HG03196 (cell line): ENCODE data around the gene SDK1.
A peak's percentile ranks its signal among the peaks of the same experiment; 100 is the strongest.
"Not testable (repeated sequence)": the region's sequence is repeated elsewhere in the genome, so short reads cannot be mapped to it uniquely, and the experiment has no call there.

Experiments
- ATAC-seq: cut with Tn5 transposase; IDR thresholded peaks from one replicate; pipeline ENCODE4 v1.9.1; 2021; ENCODE audit not compliant: unreplicated experiment

Gene SDK1

GRCh38 chr7:3943779-3944520, 642.9 kb downstream of the SDK1 start:
- no peak for ATAC-seq

- no peak for ATAC-seq
Observed at GRCh38 chr7:3949242-3949640, 648.2 kb downstream of the SDK1 start.

GRCh38 chr7:3950249-3950648, 649.2 kb downstream of the SDK1 start:
- ATAC-seq = peak; percentile 52

- ATAC-seq = no peak
Observed at GRCh38 chr7:3951316-3952055, 650.4 kb downstream of the SDK1 start.

- ATAC-seq = no peak
Observed at GRCh38 chr7:3953133-3953532, 652.1 kb downstream of the SDK1 start.

GRCh38 chr7:3953946-3954345, 652.9 kb downstream of the SDK1 start:
- ATAC-seq = no peak

GRCh38 chr7:3955026-3955425, 654.0 kb downstream of the SDK1 start:
- no peak for ATAC-seq

- peak; percentile 88 for ATAC-seq
Observed at GRCh38 chr7:3955751-3956696, 655.0 kb downstream of the SDK1 start.

GRCh38 chr7:3956949-3957348, 655.9 kb downstream of the SDK1 start:
- ATAC-seq = peak; percentile 63

- peak; percentile 29 for ATAC-seq
Observed at GRCh38 chr7:3957472-3958108, 656.5 kb downstream of the SDK1 start.

GRCh38 chr7:3958109-3958483, 657.0 kb downstream of the SDK1 start:
- ATAC-seq = no peak

- no peak for ATAC-seq
Observed at GRCh38 chr7:3959364-3959763, 658.3 kb downstream of the SDK1 start.

- no peak for ATAC-seq
Observed at GRCh38 chr7:3960050-3960763, 659.2 kb downstream of the SDK1 start.

GRCh38 chr7:3960942-3961341, 659.9 kb downstream of the SDK1 start:
- ATAC-seq = no peak

GRCh38 chr7:3961857-3962503, 660.9 kb downstream of the SDK1 start:
- no peak for ATAC-seq

GRCh38 chr7:3963768-3964167, 662.7 kb downstream of the SDK1 start:
- not testable (repeated sequence) for ATAC-seq

- no peak for ATAC-seq
Observed at GRCh38 chr7:3964980-3965606, 664.0 kb downstream of the SDK1 start.

GRCh38 chr7:3965794-3966395, 664.8 kb downstream of the SDK1 start:
- no peak for ATAC-seq

GRCh38 chr7:3968234-3968633, 667.2 kb downstream of the SDK1 start:
- ATAC-seq = no peak
